SKM-1 treated with dmso at 0.1 percent for 144 hours (cell line): ENCODE measurements around the gene PDZRN4.

ENCODE experiments used
- DNase-seq: peaks from one replicate; lab custom pipeline; 2025; ENCODE audit not compliant: unreplicated experiment; lab: John Stamatoyannopoulos, UW

The PDZRN4 gene

DNA sequence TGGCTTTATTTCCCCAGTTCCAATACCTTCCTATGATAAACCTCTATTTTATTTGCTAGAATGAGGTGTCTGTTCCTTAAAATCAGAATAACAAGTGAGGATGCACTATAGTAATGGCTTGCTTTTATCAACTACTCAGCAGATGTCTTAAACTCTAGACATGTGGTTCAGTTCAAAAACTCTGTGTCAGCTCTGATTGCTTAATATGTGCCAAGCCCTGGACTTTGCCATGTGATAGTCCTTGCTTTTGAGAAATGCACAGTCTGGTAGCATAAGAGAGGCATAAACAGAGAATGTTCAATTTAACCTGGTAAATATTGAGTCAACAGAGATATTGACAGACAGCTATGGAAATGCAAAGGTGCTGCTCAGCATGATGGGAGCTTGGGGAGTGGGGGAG lies 254.8 kb downstream of the PDZRN4 start:
- no peak for DNase-seq

DNA sequence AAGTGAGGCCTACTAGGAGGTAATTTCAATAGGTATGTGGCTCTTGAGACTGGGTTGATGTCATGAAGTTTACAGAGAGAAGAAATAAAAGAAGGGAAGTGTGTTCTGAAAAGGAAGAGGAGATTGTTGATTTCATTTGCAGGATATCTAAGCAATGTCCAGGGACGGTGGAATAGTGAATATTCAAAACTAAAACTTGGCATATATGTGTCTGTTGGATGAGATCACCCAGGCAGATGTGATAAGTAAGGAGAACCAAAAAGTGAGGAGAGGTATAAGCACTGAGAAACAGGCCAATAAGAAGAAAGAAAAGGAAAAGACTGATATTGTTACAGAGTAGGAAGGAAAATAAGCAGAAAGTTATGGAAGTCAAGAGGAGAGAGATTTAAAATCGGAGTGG lies 255.6 kb downstream of the PDZRN4 start:
- DNase-seq, result no peak

DNA sequence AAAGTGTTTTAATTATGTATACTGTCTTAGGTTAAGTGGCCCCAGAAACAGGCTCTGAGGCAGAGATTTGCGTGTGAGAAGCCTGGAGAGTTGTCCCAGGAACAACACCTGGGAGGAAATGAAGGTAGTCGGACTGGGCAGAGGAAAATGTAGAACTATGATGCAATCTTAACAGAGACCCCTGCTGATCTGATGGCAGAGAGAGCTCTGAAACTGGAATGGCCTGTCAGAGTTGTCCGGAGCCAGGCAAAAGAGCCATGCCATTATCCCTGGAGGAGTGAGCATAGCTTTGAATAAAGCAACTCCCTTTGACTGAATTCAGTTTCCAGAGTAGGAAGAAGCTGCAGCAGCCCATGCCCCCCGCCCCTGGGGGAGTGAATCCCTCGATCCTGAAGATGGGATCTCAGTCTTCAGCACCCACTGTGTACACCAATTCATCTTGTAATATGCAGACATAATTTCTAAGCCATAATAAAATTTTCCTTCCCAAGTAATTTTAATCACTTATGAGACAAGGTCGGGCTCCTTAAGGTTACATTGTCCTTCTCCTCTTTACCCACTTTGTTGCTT lies 264.8 kb downstream of the PDZRN4 start:
- no peak for DNase-seq

DNA sequence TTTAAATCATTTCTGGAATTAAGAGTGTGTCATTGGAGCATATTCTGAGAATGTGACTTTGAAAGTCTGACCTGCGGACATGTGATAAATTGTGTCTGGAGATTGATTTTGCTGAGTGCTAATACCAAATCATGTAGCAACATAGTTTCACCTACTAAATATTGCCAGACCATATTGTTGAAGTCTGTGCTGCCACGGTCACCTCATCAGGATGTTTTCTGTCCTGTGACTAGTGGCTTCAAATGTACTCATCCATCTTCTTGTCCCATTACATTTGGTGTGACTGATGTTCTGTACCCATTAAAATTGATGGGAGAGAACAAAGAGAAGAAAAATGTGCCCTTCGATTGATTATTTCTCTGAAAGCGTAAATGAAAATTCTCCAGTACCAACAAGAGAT lies 265.3 kb downstream of the PDZRN4 start:
- DNase-seq, result no peak

DNA sequence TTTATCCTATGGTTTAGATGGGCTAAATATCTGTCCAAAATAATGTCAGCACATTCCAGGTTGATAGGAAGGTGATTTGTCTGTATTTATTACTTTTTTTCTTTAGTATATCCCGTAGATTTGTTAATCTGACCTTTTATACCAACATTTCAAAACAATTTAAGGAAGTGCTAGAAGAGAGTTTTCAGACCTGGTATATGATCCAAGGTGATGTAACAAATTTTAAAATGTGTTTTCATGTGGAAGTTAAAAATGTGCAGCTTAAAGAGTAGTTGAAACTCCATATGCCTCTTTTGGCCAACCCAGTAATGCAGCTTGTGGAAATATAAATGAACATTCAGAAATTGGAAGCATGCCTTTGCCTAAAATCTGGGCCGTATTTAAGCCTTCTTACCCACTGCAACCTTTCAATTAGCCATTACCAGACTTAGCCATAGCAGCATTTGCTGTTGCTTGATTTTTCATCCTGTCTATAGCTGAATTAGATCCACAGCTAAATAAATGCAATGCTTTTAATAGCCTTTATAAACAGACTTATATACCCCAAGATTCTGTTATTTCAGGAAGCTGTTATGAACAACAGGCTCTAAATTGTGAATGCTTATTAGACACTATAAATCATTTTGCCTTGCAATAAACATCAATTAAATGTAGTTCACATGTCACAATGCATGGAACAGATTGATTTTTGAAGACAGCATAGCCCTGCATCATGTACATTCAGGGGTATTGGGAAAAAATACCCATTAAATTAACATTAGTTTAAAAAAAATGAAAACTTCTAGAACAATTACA lies 271.2 kb downstream of the PDZRN4 start:
- DNase-seq, result no peak

DNA sequence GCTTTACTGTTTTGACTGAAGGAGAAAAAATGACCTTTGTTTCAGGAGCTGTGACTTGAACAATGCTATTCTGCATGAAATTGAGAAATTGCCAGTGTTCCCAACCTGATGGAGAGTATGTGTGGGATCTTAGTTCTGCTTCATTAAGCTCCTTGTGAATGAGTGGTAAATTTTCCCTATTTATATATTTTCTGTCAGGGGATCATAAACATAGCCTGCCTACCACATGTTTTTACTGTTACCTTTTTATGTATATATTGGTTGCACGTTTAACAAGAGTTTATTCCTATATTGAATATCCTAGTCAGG lies 271.7 kb downstream of the PDZRN4 start:
- no peak for DNase-seq

DNA sequence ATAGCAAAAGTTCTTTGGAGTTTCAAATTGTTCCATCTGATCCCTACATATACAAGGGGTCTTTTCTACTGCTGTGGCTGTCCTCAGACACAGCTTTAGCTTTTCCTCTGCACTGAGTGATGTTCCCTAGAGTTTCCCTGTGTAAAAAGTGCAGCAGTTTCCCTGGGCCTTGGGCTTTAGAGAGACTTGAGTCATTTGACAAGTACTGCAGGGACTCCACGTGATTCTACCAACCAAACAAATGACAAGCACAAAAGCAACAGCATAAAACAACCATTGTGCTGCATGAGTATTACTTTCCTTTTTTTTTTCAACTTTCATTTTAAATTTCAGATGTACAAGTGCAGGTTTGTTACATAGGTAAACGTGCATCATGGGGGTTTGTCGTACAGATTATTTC lies 272.8 kb downstream of the PDZRN4 start:
- DNase-seq, result no peak

DNA sequence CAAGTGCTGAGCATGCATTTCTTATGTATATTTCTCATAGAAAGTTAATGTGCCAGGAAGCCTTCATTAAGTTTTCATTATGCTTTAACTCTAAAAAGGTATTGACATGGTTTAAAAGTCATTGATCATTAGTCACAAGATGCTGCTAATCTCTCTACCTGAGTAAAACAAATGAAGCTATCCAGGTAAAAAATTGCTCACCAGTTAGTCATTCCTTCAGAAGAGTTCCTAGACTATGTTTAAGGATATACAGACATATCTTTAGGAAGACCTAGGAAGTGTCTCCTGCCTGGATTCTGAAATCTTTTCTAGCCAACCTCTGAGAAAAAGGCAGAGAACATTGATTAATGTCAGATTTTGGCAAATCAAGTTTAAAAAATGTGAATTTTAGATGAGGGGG lies 274.2 kb downstream of the PDZRN4 start:
- no peak for DNase-seq

DNA sequence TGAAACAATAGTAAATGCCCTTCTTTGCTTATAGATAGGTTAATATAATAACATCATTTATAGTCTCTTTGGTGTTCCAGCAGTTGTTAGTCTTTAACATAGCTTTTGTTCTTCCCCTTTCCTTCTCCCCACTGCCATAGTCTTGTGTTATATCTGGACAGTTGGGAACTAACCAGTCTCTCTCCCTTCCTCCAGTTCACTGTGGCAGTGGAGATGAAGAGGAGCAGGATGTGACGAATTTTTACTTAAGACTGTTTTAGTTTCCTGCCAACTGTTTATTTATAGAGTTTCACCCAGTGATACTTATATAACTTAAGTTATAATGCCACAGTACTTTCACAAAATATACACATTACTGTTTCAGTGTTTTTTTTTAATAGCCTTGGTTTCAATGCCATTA lies 277.4 kb downstream of the PDZRN4 start:
- no peak for DNase-seq

DNA sequence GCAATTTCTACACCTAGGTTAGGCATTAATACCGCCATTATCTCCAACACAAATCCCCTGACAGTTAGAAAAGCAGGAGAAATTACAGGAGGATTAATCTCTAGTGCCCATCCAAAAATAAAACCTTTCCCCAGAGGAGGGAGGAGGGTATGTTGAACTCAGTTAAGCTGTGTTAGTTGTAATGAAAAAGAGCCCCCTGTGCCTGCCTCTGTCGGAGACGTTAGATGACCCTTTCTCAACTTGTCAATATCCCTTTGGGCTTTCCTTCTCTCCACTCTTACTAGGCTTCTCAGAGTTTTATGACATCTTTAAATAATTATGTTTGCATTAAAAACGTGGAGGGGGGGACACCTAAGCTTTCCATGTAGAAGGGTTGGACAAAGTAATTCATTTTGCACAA lies 278.2 kb downstream of the PDZRN4 start:
- no peak for DNase-seq

DNA sequence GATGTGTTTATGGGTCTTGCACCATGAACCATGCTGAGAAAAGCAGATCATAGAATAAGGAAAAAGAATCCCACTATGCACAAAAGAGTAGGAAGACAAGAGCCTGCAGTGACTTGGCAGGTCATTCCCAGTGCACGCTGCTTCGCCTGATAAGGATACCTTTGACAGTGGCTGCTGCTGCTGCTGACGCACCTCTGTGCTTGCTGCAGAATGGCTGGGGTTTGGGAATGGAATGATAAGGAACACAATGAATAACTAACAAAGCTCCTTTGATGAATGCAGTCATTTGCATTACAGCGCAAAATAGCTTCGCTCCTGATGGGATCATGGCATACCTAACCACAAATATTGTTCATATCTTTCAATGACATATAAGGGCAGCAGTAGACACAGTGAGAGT lies 278.7 kb downstream of the PDZRN4 start:
- DNase-seq, result no peak

DNA sequence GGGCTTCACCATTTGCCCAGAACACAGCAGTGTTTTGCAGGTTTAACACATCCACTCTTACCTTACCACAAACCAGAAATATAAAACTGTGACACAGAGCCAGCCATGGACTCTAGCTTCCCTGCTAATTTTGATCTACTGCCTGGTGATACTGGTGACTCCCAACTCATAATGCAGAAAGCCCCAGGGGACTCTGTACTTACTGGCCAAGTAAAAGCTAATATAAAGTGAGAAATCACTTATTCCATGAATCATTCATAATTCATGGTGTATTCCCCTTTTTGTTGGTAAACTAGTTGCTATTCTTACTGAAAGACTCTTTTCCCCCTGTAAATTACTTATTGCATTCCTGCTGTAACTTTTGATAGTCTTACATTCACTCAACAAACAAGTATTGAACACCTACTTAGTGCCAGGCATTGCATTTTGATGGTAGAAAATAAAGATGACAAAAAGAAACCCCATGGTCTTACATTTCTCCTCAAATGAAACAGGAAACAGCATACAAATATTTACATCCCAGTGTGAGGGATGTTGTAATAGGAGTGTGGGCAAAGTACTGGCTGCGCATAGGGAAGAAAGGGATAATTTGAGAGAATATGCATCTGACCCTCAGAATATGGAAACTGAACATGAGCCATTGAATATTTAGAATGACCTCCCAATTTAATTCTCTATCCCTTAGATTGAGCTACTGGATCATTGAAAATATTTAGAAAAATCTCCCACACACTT lies 279.6 kb downstream of the PDZRN4 start:
- DNase-seq, result no peak

DNA sequence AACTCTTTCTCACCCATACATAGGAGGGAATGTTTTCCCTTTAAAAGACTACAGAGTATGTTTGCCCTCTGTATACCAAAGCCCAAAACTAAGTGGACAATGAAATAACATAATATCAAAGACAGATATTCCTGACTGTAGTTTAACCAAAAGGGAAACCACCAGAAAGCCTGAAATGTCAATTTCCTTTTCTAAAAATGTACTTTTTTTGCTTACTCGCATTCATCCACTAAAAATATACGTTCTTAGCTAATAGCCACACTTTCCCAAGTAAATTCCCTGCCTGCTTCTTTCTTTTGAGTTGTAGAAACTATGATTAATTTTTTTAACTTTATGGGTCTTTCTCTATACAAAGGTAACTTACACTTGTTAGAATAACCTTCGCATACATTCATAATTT lies 280.2 kb downstream of the PDZRN4 start:
- DNase-seq, result no peak

DNA sequence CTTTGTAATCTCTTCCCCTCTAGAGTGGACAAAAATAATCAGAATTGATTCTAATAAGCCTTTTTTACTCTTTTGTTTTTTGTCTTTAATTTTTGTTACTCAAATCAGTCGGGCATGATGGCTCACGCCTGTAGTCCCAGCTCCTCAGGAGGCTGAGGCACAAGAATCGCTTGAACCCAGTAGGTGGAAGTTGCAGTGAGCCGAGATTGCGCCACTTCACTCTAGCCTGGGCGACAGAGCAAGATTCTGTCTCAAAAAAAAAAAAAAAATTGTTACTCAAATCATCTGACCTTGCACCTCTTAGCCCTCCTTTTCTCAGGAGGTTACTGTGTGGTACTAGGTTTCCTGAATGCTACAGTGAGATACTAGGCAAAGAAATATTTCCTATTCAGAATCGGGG lies 280.6 kb downstream of the PDZRN4 start:
- no peak for DNase-seq

DNA sequence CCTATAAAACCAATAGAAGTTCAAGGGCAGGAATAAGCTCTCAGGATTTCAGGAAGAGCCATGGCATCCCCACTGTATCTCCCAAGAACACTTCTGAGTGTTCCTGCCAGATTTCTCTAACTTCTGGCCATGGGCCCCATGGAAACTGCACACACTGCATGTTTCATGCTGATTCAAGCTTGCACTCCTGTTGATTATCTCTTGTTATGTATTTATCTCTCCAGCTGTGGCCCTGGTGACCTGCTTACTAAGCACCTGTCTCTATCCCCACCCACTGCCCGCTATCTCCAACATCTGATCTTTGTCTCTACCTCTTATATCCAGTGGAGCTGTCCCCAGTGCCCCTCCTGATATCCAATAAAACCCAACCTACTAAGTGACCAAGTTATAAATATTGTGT lies 285.3 kb downstream of the PDZRN4 start:
- no peak for DNase-seq

DNA sequence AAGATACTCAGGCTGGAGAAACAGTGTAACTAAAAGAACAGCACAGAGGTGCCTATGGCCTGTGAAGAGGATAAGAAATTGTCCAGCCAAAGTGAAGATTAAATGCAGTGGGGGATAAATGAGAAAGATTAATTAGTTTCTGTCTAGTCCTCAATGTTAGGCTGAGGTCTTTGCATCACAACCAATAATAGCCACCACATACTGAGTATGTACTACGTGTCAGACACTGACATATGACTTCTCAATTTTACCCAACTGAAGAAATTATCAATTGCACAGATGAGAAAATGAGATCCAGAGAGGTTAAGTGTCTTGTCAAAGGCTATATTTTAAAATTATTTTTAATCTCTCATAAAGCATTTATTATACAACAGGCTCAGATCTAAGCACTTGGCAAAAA lies 285.9 kb downstream of the PDZRN4 start:
- DNase-seq, result no peak

DNA sequence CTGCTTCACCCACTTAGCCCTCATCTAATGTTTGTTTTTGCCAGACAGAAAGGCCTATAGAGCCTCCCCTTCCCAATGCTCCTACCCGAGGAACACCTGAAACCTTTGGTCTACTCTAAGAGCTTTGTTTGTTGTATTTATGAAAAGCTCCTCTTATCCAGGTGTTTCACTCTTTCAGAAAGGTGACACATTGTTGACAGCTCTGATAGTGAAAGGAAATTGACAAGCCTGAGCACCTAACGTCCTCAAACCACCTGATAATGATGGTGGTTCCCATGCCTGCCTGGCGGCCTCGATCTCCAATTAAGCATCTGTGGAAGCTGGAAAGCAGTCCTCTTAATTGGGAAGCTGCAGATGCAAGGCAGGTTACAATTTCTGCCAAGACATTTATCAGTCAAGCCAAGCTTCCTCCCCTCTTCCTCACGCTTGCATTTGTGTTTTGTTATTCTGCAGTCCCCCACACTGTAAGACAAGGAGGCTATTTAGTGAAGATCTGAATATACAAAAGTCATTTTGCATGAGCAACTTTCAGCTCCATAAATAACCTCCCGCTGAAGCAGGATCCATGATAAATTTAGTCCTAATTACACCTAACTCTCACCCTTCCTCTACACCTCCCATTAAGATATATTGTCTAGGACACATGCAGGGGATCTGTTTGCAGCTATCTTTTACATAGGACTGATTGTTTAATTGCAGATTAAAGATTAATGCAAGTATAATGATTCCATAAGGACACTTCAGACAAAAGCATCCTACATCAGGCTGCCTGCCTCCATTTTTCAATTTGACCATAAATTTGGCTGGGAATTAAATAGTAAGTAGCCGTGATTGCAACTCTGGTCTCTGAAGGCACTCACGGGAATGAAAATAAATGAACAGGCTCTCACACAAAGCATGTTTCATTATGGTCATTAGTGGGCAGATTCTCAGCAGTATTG lies 288.6 kb downstream of the PDZRN4 start:
- no peak for DNase-seq

DNA sequence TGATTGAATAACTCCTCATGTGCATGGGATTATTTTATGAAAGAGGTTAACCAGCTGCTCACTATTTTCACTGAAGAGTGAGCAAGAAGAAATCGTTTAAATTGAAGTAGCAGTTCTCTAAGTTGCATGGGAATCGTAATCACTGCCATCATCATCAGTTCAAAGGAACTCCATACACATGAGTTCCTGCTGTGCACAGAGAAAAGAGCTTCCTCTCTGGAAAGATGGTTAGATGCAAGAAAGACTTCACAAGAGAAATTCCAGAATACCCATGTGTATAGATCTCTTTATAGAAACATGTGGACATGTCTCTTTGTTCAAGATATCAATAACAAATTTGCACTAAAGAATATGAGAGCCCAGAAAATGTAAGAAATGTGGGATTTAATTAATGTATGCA lies 291.3 kb downstream of the PDZRN4 start:
- DNase-seq, result no peak

DNA sequence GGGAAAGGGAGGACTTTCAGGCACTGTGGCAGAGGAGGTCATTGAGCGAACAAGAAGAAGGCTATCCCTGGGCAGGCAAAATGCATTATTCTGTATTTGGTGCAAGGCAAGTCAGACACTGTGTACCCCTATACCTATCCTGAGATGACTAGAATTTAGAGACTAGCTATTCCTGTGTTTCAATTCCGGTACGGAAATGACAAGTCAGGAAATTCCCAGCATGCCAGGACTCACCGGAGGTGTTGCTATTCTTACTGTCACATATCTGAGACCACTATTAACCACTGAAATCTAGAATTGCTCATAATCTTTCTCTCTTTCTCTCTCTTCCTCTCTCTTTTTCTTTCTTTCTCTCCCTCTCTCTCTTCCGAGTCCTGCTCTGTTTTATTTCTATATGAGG lies 297.1 kb downstream of the PDZRN4 start:
- DNase-seq, result no peak

DNA sequence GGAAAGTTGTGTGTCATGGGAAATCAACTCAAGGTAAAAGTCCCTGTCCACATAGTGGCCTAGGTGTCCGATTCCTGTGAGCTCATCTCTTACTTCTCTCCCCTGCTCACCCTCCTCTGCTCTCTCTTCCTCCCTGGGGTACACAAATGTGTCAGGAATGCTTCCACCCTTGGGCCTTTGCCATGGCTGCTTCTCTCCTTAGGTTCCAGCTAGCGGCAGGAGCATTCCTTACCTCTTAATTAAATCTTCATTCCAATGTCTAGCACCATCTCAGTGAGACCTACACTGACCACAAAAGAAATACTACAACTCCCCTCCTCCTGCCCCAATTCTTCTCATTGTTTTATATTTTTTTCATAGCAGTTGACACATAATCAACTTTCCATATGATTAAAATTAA lies 298.6 kb downstream of the PDZRN4 start:
- no peak for DNase-seq

DNA sequence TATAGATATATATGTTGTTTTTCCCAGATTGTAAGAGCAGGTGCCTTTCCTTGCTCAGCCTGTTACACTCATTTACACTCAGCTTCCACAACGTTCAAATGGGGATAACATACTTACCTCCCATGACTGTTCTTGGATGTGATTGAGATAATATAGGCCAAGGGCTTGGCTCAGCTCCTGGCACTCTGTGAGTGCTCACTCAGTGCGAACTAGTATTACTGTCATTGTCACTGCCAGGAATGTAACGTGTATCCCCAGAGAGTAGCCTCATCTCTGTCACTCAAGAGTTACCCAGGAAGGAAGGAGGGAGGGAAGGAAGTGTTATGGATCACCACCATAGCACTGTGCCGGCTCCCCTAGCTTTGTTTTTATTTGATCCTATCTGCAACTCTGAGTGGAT lies 307.9 kb downstream of the PDZRN4 start:
- DNase-seq, result no peak

DNA sequence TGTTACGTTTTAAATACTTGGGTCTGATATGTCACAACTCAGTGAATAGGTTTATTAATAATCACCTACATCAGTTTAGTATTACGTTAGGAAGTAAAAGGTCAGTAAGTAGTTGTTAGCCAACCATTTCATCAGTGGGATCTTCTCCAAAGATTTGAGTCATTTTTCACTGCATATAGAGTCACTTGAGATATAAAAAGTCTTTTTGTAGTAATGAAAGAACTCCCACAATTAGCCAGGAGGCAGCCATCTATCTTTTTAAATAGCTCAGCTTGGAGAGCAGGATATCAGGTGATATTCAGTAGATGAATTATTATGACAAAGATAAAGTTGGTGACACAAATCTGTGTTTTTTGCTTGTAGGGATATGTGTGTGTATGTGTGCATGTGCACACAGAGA lies 309.3 kb downstream of the PDZRN4 start:
- DNase-seq, result no peak
